HCT116 (cell line): ENCODE results near the gene CNTNAP2.

ENCODE experiments used
- CEBPB ChIP-seq: IDR thresholded peaks from 2 replicates; pipeline ENCODE4 v1.6.1; 2012; ENCODE audit warnings: low read depth
- EGR1 ChIP-seq: IDR thresholded peaks from 2 replicates; pipeline ENCODE4 v1.6.1; 2012; ENCODE audit warnings: low read depth
- ELF1 ChIP-seq: IDR thresholded peaks from 2 replicates; pipeline ENCODE4 v1.6.1; 2012; ENCODE audit warnings: low read depth, borderline replicate concordance
- EZH2 ChIP-seq: fragments of 200-600 bp; sonication (generic); IDR thresholded peaks from 2 replicates; pipeline ENCODE4 v1.6.1; 2017; ENCODE audit warnings: antibody characterized with exemption, mixed run types
- EZH2phosphoT487 ChIP-seq: fragments of 200-600 bp; IDR thresholded peaks from 2 replicates; pipeline ENCODE4 v1.6.1; 2018; ENCODE audit warnings: antibody characterized with exemption, borderline replicate concordance
- JUND ChIP-seq: IDR thresholded peaks from 2 replicates; pipeline ENCODE4 v1.6.1; 2012
- POLR2AphosphoS5 ChIP-seq: IDR thresholded peaks from 2 replicates; pipeline ENCODE4 v1.6.1; 2011; ENCODE audit warnings: mild to moderate bottlenecking, low read depth, low read length, moderate library complexity
- RAD21 ChIP-seq: IDR thresholded peaks from 2 replicates; pipeline ENCODE4 v1.6.1; 2012; ENCODE audit warnings: low read depth, mild to moderate bottlenecking
- SP1 ChIP-seq: IDR thresholded peaks from 2 replicates; pipeline ENCODE4 v1.6.1; 2012; ENCODE audit warnings: low read depth
- SRF ChIP-seq: IDR thresholded peaks from 2 replicates; pipeline ENCODE4 v1.6.1; 2012; ENCODE audit warnings: low read depth
- ZNF274 ChIP-seq: fragments of 200-500 bp; sonication (Bioruptor generic); IDR thresholded peaks from 2 replicates; pipeline ENCODE4 v1.6.1; 2014; ENCODE audit warnings: mild to moderate bottlenecking, low read depth, low read length, inconsistent platforms
- TF ChIP-seq, protein P1 (sequence below), 3 experiments: fragments of 200-600 bp in 1 of 3; sonication (generic) in 1 of 3; IDR thresholded peaks in 2 of 3; conservative IDR thresholded peaks in 1 of 3; 2 replicates each; pipeline ENCODE4 v1.5.1; 2012 to 2017; ENCODE audit warnings: low read depth in 2 of 3, low read length in 2 of 3, antibody characterized with exemption in 1 of 3, borderline replicate concordance in 1 of 3, control low read depth in 1 of 3, mild to moderate bottlenecking in 1 of 3, mixed read lengths in 1 of 3, mixed run types in 1 of 3, moderate library complexity in 1 of 3; ENCODE audit not compliant: insufficient read depth in 1 of 3
- TF ChIP-seq, protein P2 (sequence below): IDR thresholded peaks from 2 replicates; pipeline ENCODE4 v1.6.1; 2012; ENCODE audit warnings: low read depth
- TF ChIP-seq, protein P3 (sequence below): IDR thresholded peaks from 2 replicates; pipeline ENCODE4 v1.6.1; 2012

DNA sequence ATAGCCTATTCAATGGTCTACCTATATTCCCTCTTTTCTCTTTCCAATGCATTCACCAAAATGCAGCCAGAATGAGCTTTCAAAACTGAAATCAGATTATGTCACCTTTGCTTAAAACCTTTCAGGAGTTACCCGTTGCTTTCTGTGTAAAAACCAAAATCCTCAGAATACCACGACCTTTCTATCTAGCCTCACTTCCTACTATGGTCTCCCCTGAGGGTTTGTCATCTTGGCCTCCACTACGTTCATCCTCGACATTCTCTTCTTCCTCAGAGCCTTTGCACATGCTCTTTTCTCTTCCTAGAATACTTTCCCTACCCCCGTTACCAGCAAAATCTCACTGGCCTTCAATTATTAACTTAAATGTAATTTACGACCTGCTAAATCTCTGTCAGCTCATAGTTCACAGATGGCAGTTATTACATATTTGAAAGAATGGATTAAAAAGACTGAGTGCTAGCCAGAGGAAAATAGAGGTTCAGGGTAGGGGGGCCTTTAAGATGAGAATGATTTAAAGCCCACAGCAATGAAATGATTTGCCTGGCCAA is 2093.1 kb downstream of the CNTNAP2 start:
- TF ChIP-seq, protein P1, sequence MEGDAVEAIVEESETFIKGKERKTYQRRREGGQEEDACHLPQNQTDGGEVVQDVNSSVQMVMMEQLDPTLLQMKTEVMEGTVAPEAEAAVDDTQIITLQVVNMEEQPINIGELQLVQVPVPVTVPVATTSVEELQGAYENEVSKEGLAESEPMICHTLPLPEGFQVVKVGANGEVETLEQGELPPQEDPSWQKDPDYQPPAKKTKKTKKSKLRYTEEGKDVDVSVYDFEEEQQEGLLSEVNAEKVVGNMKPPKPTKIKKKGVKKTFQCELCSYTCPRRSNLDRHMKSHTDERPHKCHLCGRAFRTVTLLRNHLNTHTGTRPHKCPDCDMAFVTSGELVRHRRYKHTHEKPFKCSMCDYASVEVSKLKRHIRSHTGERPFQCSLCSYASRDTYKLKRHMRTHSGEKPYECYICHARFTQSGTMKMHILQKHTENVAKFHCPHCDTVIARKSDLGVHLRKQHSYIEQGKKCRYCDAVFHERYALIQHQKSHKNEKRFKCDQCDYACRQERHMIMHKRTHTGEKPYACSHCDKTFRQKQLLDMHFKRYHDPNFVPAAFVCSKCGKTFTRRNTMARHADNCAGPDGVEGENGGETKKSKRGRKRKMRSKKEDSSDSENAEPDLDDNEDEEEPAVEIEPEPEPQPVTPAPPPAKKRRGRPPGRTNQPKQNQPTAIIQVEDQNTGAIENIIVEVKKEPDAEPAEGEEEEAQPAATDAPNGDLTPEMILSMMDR (IDR thresholded peaks at IDR 0.05 in 2 of 3, conservative IDR thresholded peaks at IDR 0.05 in 1 of 3; ENCODE audit: borderline replicate concordance in 1 of 3, insufficient read depth in 1 of 3, low read depth in 2 of 3, low read length in 2 of 3) = no peak
- TF ChIP-seq EZH2 = no peak
- TF ChIP-seq ELF1 = no peak
- TF ChIP-seq RAD21 = no peak
- TF ChIP-seq SP1 = no peak
- TF ChIP-seq, protein P2, sequence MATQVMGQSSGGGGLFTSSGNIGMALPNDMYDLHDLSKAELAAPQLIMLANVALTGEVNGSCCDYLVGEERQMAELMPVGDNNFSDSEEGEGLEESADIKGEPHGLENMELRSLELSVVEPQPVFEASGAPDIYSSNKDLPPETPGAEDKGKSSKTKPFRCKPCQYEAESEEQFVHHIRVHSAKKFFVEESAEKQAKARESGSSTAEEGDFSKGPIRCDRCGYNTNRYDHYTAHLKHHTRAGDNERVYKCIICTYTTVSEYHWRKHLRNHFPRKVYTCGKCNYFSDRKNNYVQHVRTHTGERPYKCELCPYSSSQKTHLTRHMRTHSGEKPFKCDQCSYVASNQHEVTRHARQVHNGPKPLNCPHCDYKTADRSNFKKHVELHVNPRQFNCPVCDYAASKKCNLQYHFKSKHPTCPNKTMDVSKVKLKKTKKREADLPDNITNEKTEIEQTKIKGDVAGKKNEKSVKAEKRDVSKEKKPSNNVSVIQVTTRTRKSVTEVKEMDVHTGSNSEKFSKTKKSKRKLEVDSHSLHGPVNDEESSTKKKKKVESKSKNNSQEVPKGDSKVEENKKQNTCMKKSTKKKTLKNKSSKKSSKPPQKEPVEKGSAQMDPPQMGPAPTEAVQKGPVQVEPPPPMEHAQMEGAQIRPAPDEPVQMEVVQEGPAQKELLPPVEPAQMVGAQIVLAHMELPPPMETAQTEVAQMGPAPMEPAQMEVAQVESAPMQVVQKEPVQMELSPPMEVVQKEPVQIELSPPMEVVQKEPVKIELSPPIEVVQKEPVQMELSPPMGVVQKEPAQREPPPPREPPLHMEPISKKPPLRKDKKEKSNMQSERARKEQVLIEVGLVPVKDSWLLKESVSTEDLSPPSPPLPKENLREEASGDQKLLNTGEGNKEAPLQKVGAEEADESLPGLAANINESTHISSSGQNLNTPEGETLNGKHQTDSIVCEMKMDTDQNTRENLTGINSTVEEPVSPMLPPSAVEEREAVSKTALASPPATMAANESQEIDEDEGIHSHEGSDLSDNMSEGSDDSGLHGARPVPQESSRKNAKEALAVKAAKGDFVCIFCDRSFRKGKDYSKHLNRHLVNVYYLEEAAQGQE = no peak
- no peak for TF ChIP-seq JUND
- no peak for TF ChIP-seq ZNF274
- TF ChIP-seq, protein P3, sequence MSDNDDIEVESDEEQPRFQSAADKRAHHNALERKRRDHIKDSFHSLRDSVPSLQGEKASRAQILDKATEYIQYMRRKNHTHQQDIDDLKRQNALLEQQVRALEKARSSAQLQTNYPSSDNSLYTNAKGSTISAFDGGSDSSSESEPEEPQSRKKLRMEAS = no peak
- no peak for TF ChIP-seq CEBPB
- no peak for TF ChIP-seq EGR1
- TF ChIP-seq EZH2phosphoT487 = no peak
- no peak for TF ChIP-seq SRF
- no peak for TF ChIP-seq POLR2AphosphoS5
